Mucosa of rectum (tissue), 2 donors: ENCODE results near the gene FUNDC1.
"Not testable (repeated sequence)": the region's sequence is repeated elsewhere in the genome, so short reads cannot be mapped to it uniquely, and the experiment has no call there.

ENCODE experiments used
- H3K27ac ChIP-seq, 2 donors: one replicate each; pipeline ENCODE4 v1.7.0; 2013; ENCODE audit warnings: inconsistent platforms in 2 of 2, low read depth in 2 of 2, low read length in 2 of 2
- H3K27me3 ChIP-seq, 2 donors: one replicate each; pipeline ENCODE4 v1.7.0; 2013; ENCODE audit warnings: low read length in 2 of 2; ENCODE audit not compliant: control insufficient read depth in 2 of 2, insufficient read depth in 2 of 2
- H3K36me3 ChIP-seq, 2 donors: one replicate each; pipeline ENCODE4 v1.7.0; 2013; ENCODE audit warnings: low read length in 2 of 2; ENCODE audit not compliant: control insufficient read depth in 2 of 2, insufficient read depth in 2 of 2
- H3K4me1 ChIP-seq, 2 donors: one replicate each; pipeline ENCODE4 v1.7.0; 2013; ENCODE audit warnings: low read length in 2 of 2, mild to moderate bottlenecking in 1 of 2; ENCODE audit not compliant: control insufficient read depth in 2 of 2, insufficient read depth in 2 of 2
- H3K4me3 ChIP-seq, 2 donors: one replicate each; pipeline ENCODE4 v1.7.0; 2013; ENCODE audit warnings: low read length in 2 of 2
- H3K9ac ChIP-seq, 2 donors: one replicate each; pipeline ENCODE4 v1.7.0; 2013; ENCODE audit warnings: low read length in 2 of 2, low read depth in 1 of 2, mild to moderate bottlenecking in 1 of 2
- H3K9me3 ChIP-seq, 2 donors: one replicate each; pipeline ENCODE4 v1.7.0; 2013; ENCODE audit warnings: low read length in 2 of 2; ENCODE audit not compliant: control insufficient read depth in 2 of 2
- donor health status: healthy.
- donor health status: Normal muscosa, but diverticular disease.

FUNDC1 gene

GRCh38 chrX:44542567-44543325, at the start of gene FUNDC1:
Gene FUNDC1 (minus strand): TSS chrX:44542859. CDS start chrX:44542832, 27 bp downstream.
- peak within 1 kb of the TSS; percentile 85 for H3K4me3 ChIP-seq
- H3K9me3 ChIP-seq = no peaks in the 10 kb centered on the region
- no peaks in the 10 kb centered on the region for H3K36me3 ChIP-seq
- H3K9ac ChIP-seq = peak within 1 kb of the TSS; percentile 81 to 87
- H3K4me1 ChIP-seq = peaks cover 5 to 8% of the 10 kb centered on the region in 2 donors
- H3K27me3 ChIP-seq = no peaks in the 10 kb centered on the region
- peak within 1 kb of the TSS; percentile 55 to 63 for H3K27ac ChIP-seq

- peaks cover 0 to 7% of the 10 kb centered on the region in 2 donors for H3K27me3 ChIP-seq
- H3K27ac ChIP-seq = no peak overlapping the region
- H3K9ac ChIP-seq = no peak overlapping the region
- no peaks in the 10 kb centered on the region for H3K9me3 ChIP-seq
- H3K4me1 ChIP-seq = no peaks in the 10 kb centered on the region
- no peaks in the 10 kb centered on the region for H3K36me3 ChIP-seq
- no peak overlapping the region for H3K4me3 ChIP-seq
Observed at GRCh38 chrX:44585866-44586265, 43.2 kb upstream of the FUNDC1 start.

GRCh38 chrX:44580466-44580865, 37.8 kb upstream of the FUNDC1 start:
- Histone ChIP-seq H3K9me3 (no peaks in the 10 kb centered on the region), H3K4me1 (no peaks in the 10 kb centered on the region), H3K9ac (no peak overlapping the region), H3K36me3 (no peaks in the 10 kb centered on the region), H3K27me3 (peaks cover 0 to 7% of the 10 kb centered on the region in 2 donors), H3K4me3 (no peak overlapping the region), H3K27ac (no peak overlapping the region)

GRCh38 chrX:44572340-44572938, 29.8 kb upstream of the FUNDC1 start:
- H3K27me3 ChIP-seq = peaks cover 0 to 2% of the 10 kb centered on the region in 2 donors
- no peaks in the 10 kb centered on the region for H3K36me3 ChIP-seq
- no peak overlapping the region for H3K4me3 ChIP-seq
- H3K9me3 ChIP-seq = peaks cover 3 to 4% of the 10 kb centered on the region in 2 donors
- H3K27ac ChIP-seq = no peak overlapping the region
- no peak overlapping the region for H3K9ac ChIP-seq
- no peaks in the 10 kb centered on the region for H3K4me1 ChIP-seq

GRCh38 chrX:44570522-44570921, 27.9 kb upstream of the FUNDC1 start:
- Histone ChIP-seq H3K27ac (no peak overlapping the region), H3K9me3 (peaks cover 3 to 4% of the 10 kb centered on the region in 2 donors), H3K4me3 (no peak overlapping the region), H3K4me1 (no peaks in the 10 kb centered on the region), H3K9ac (no peak overlapping the region), H3K36me3 (no peaks in the 10 kb centered on the region), H3K27me3 (peaks cover 0 to 2% of the 10 kb centered on the region in 2 donors)

- Histone ChIP-seq H3K9ac (no peak overlapping the region), H3K4me1 (no peaks in the 10 kb centered on the region), H3K27ac (no peak overlapping the region), H3K36me3 (no peaks in the 10 kb centered on the region), H3K4me3 (no peak overlapping the region), H3K27me3 (peaks cover 0 to 2% of the 10 kb centered on the region in 2 donors), H3K9me3 (peaks cover 3 to 4% of the 10 kb centered on the region in 2 donors)
Observed at GRCh38 chrX:44569122-44569521, 26.5 kb upstream of the FUNDC1 start.

GRCh38 chrX:44568196-44568595, 25.5 kb upstream of the FUNDC1 start:
- Histone ChIP-seq H3K4me1 (no peaks in the 10 kb centered on the region), H3K36me3 (no peaks in the 10 kb centered on the region), H3K9ac (no peak overlapping the region)

GRCh38 chrX:44561896-44562295, 19.2 kb upstream of the FUNDC1 start:
- H3K9me3 ChIP-seq, H3K4me1 ChIP-seq, H3K4me3 ChIP-seq, H3K27me3 ChIP-seq, H3K27ac ChIP-seq, H3K36me3 ChIP-seq, H3K9ac ChIP-seq: not testable (repeated sequence)

More at GRCh38 chrX:44568196-44568595, 25.5 kb upstream of the FUNDC1 start:
- H3K9me3 ChIP-seq = peaks cover 3 to 4% of the 10 kb centered on the region in 2 donors
- H3K27me3 ChIP-seq = peaks cover 0 to 2% of the 10 kb centered on the region in 2 donors
- H3K4me3 ChIP-seq = no peak overlapping the region
- no peak overlapping the region for H3K27ac ChIP-seq

GRCh38 chrX:44550563-44550962, 7.9 kb upstream of the FUNDC1 start:
- H3K4me1 ChIP-seq = no peaks in the 10 kb centered on the region
- no peaks in the 10 kb centered on the region for H3K36me3 ChIP-seq
- no peaks in the 10 kb centered on the region for H3K27me3 ChIP-seq
- H3K9ac ChIP-seq = no peak overlapping the region
- no peak overlapping the region for H3K4me3 ChIP-seq
- no peak overlapping the region for H3K27ac ChIP-seq
- H3K9me3 ChIP-seq = no peaks in the 10 kb centered on the region

- not testable (repeated sequence) for H3K27ac ChIP-seq, H3K4me3 ChIP-seq, H3K36me3 ChIP-seq, H3K27me3 ChIP-seq, H3K9ac ChIP-seq, H3K9me3 ChIP-seq, H3K4me1 ChIP-seq
Observed at GRCh38 chrX:44545454-44545853, 2.8 kb upstream of the FUNDC1 start.
